GM21367 (cell line): ENCODE measurements around the gene MVB12B.

Source experiments
- ATAC-seq: cut with Tn5 transposase; IDR thresholded peaks from one replicate; pipeline ENCODE4 v1.9.1; 2021; ENCODE audit not compliant: unreplicated experiment

The MVB12B gene

GRCh38 chr9:126302730-126303129 is 23.9 kb upstream of the MVB12B start:
- no peak for ATAC-seq

GRCh38 chr9:126303488-126303887 is 23.1 kb upstream of the MVB12B start:
- no peak for ATAC-seq

GRCh38 chr9:126304207-126304970 is 22.2 kb upstream of the MVB12B start:
- no peak for ATAC-seq

- no peak for ATAC-seq
These were observed 21.7 kb upstream of the MVB12B start for GRCh38 chr9:126304971-126305320.

GRCh38 chr9:126306071-126306647 is 20.5 kb upstream of the MVB12B start:
- ATAC-seq, result no peak

- no peak for ATAC-seq
These were observed 19.1 kb upstream of the MVB12B start for GRCh38 chr9:126307322-126308061.

- ATAC-seq, result no peak
These were observed 17.0 kb upstream of the MVB12B start for GRCh38 chr9:126309427-126310189.

GRCh38 chr9:126312584-126313551 is 13.8 kb upstream of the MVB12B start:
- ATAC-seq, result no peak

GRCh38 chr9:126316085-126316655 is 10.5 kb upstream of the MVB12B start:
- ATAC-seq, result no peak

- ATAC-seq, result no peak
These were observed 9.1 kb upstream of the MVB12B start for GRCh38 chr9:126317513-126317912.

- ATAC-seq, result no peak
These were observed 7.8 kb upstream of the MVB12B start for GRCh38 chr9:126318858-126319257.

- no peak for ATAC-seq
These were observed 7.0 kb upstream of the MVB12B start for GRCh38 chr9:126319671-126320070.

- no peak for ATAC-seq
These were observed 6.3 kb upstream of the MVB12B start for GRCh38 chr9:126320158-126320922.

- ATAC-seq, result no peak
These were observed 4.9 kb upstream of the MVB12B start for GRCh38 chr9:126321742-126322141.

- ATAC-seq, result no peak
These were observed 808 bp upstream of the MVB12B start for GRCh38 chr9:126325821-126326220.

- ATAC-seq, result no peak
These were observed 531 bp downstream of the MVB12B start for GRCh38 chr9:126327006-126327713.

GRCh38 chr9:126327714-126328185 is 1.1 kb downstream of the MVB12B start:
- ATAC-seq, result no peak

GRCh38 chr9:126328407-126328806 is 1.8 kb downstream of the MVB12B start:
- no peak for ATAC-seq
